B cell (primary cell): ENCODE data around the gene PGLYRP1. TPM values are rescaled to one million over a fixed set of nuclear protein-coding genes. Genes with fewer than 3 reads are reported as not detected.

Experiments used
- ATAC-seq: fragments of 200-7000 bp; cut with Tn5 transposase; one replicate; pipeline ENCODE4 v1.10.0; 2021; ENCODE audit warnings: low read depth, mild to moderate bottlenecking, moderate number of reproducible peaks, moderate library complexity
- CTCF ChIA-PET: fragments of 350-600 bp; sonication (Branson Sonifier 250); formaldehyde crosslinking; loops from one replicate; lab custom pipeline; 2021; ENCODE audit warnings: antibody characterized with exemption, inconsistent platforms; lab: Charles Lee
- POLR2A ChIA-PET: fragments of 350-600 bp; sonication (Branson Sonifier 250); formaldehyde crosslinking; loops from one replicate; lab custom pipeline; 2021; ENCODE audit warnings: antibody characterized with exemption; lab: Charles Lee
- DNase-seq: peaks from one replicate; pipeline ENCODE4 v3.0.0; 2013
- H2AFZ ChIP-seq: 2 replicates; pipeline ENCODE4 v1.6.1; 2012; ENCODE audit warnings: mild to moderate bottlenecking, low read depth, low read length; ENCODE audit not compliant: insufficient read depth, poor library complexity, severe bottlenecking
- H3K27ac ChIP-seq, 2 donors: 1 replicate in 1 of 2; 2 replicates in 1 of 2; pipeline ENCODE4 v1.5.1; 2012 to 2013; ENCODE audit warnings: low read length in 2 of 2, mild to moderate bottlenecking in 2 of 2, moderate library complexity in 1 of 2
- H3K27me3 ChIP-seq, 4 experiments: fragments of 200-600 bp in 1 of 4; sonication (generic) in 1 of 4; replicated peaks in 1 of 4; 1 replicate in 2 of 4; 2 replicates in 2 of 4; pipeline versions ENCODE4 v1.6.1 to v1.7.0; 2013 to 2016; ENCODE audit warnings: low read length in 3 of 4, mild to moderate bottlenecking in 2 of 4, mixed read lengths in 1 of 4, moderate library complexity in 1 of 4; ENCODE audit not compliant: insufficient read depth in 4 of 4, control insufficient read depth in 3 of 4; ENCODE audit errors: control extremely low read depth in 1 of 4
- H3K36me3 ChIP-seq, 2 experiments: replicated peaks in 1 of 2; 1 replicate in 1 of 2; 2 replicates in 1 of 2; pipeline versions ENCODE4 v1.6.1 to v1.7.1; 2013; ENCODE audit warnings: low read length in 1 of 2; ENCODE audit not compliant: insufficient read depth in 2 of 2, control insufficient read depth in 1 of 2; ENCODE audit errors: control extremely low read depth in 1 of 2, extremely low read depth in 1 of 2
- H3K4me1 ChIP-seq, 2 donors: fragments of 200-600 bp in 1 of 2; sonication (generic) in 1 of 2; 1 replicate in 1 of 2; 2 replicates in 1 of 2; pipeline versions ENCODE4 v1.5.1 to v1.6.1; 2013 to 2017; ENCODE audit warnings: low read length in 2 of 2; ENCODE audit not compliant: control insufficient read depth in 2 of 2, insufficient read depth in 2 of 2
- H3K4me2 ChIP-seq: replicated peaks from 2 replicates; pipeline ENCODE3; 2012; ENCODE audit warnings: mild to moderate bottlenecking, low read depth, low read length; ENCODE audit not compliant: poor library complexity, severe bottlenecking
- H3K4me3 ChIP-seq, 5 experiments: fragments of 200-600 bp in 1 of 5; sonication (generic) in 1 of 5; 1 replicate in 3 of 5; 2 replicates in 2 of 5; pipeline versions ENCODE4 v1.5.1 to v1.7.0; 2011 to 2016; ENCODE audit warnings: low read length in 4 of 5, mild to moderate bottlenecking in 4 of 5, low read depth in 2 of 5, control low read depth in 1 of 5, moderate library complexity in 1 of 5; ENCODE audit not compliant: insufficient read depth in 1 of 5; ENCODE audit errors: control extremely low read depth in 1 of 5, extremely low read depth in 1 of 5
- H3K79me2 ChIP-seq: fragments of 200-600 bp; sonication (generic); one replicate; pipeline ENCODE4 v1.6.0; 2016; ENCODE audit warnings: low read length; ENCODE audit not compliant: control insufficient read depth, insufficient read depth
- H3K9ac ChIP-seq: fragments of 200-600 bp; sonication (generic); 2 replicates; pipeline ENCODE4 v1.6.1; 2017; ENCODE audit warnings: mild to moderate bottlenecking, low read length, moderate library complexity
- H3K9me3 ChIP-seq, 3 donors: one replicate each; pipeline versions ENCODE4 v1.6.1 to v1.7.1; 2013; ENCODE audit warnings: low read length in 2 of 3; ENCODE audit not compliant: control insufficient read depth in 2 of 3, insufficient read depth in 1 of 3; ENCODE audit errors: control extremely low read depth in 1 of 3
- H4K20me1 ChIP-seq: 2 replicates; pipeline ENCODE4 v1.6.0; 2012; ENCODE audit warnings: mild to moderate bottlenecking, low read length; ENCODE audit not compliant: insufficient read depth, control insufficient read depth, poor library complexity, severe bottlenecking
- H3K27ac Mint-ChIP-seq: one replicate; pipeline ENCODE4 v1.8.0; 2021; ENCODE audit warnings: mixed read lengths
- H3K27me3 Mint-ChIP-seq: one replicate; pipeline ENCODE4 v1.8.0; 2021; ENCODE audit warnings: mixed read lengths
- H3K4me1 Mint-ChIP-seq: one replicate; pipeline ENCODE4 v1.8.0; 2021; ENCODE audit warnings: mixed read lengths
- H3K4me3 Mint-ChIP-seq: one replicate; pipeline ENCODE4 v1.8.0; 2021; ENCODE audit warnings: mixed read lengths
- H3K9me3 Mint-ChIP-seq: one replicate; pipeline ENCODE4 v1.8.0; 2022; ENCODE audit warnings: mixed read lengths; ENCODE audit not compliant: insufficient read depth
- CTCF ChIP-seq: fragments of 200-600 bp; IDR thresholded peaks from one replicate; pipeline ENCODE4 v1.8.0; 2022; ENCODE audit warnings: antibody characterized with exemption, mild to moderate bottlenecking
- EZH2 ChIP-seq: IDR thresholded peaks from 2 replicates; pipeline ENCODE4 v1.6.1; 2012; ENCODE audit warnings: borderline replicate concordance, low read depth, mild to moderate bottlenecking, moderate library complexity, low read length; ENCODE audit not compliant: insufficient read depth, poor library complexity, severe bottlenecking
- WGBS: methylation state at CpG from one replicate; pipeline ENCODE4 v1.1.5; 2013; ENCODE audit warnings: missing lambda C conversion rate; ENCODE audit not compliant: insufficient coverage; 5-methylcytosine and 5-hydroxymethylcytosine counted together
- intact Hi-C: fragments of 100-400 bp; cut with micrococcal nuclease; formaldehyde crosslinking; loops from one replicate; pipeline ENCODE4 v1.10.0; 2022
- polyA plus RNA-seq: library from polyadenylated mRNA; depleted of rRNA; stranded (reverse); fragments of >200 nt; gene quantifications from 2 replicates; pipeline ENCODE4 v1.2.3, GENCODE V29; 2012
- total RNA-seq, 2 donors: library from RNA; stranded (reverse); fragments of 120-200 nt in 1 of 2; gene quantifications; 1 replicate in 1 of 2; 2 replicates in 1 of 2; pipeline versions ENCODE4 v1.2.3 to v1.2.4, GENCODE V29; 2013 to 2022

Gene PGLYRP1
- total and polyA plus RNA-seq, 2 donors (not counting 1 experiment from before 2014, with no cell fraction given) = not detected

GRCh38 chr19:45985321-45985720, 37.5 kb downstream of the PGLYRP1 start:
- no peaks in the 10 kb centered on the region for H3K36me3 ChIP-seq
- no peak overlapping the region for H3K4me2 ChIP-seq
- H3K4me3 ChIP-seq = no peak overlapping the region
- ATAC-seq (no peak), DNase-seq (no peak)
- 100% methylated on average over 3 of the region's 7 CpGs for WGBS
- no peaks in the 10 kb centered on the region for H4K20me1 ChIP-seq
- intact Hi-C loops = no loop called here
- ChIA-PET CTCF (no interaction called here), POLR2A (no interaction called here)
- TF ChIP-seq CTCF (no peak), EZH2 (no peak)
- Mint-ChIP-seq H3K27me3 (peaks cover 46% of the 10 kb centered on the region), H3K27ac (no peak overlapping the region), H3K9me3 (no peaks in the 10 kb centered on the region), H3K4me3 (no peak overlapping the region), H3K4me1 (no peaks in the 10 kb centered on the region)
- peaks cover 0 to 3% (median 0%) of the 10 kb centered on the region in 3 donors for H3K9me3 ChIP-seq
- H2AFZ ChIP-seq = no peak overlapping the region
- peaks cover 0 to 11% (median 4%) of the 10 kb centered on the region in 4 experiments for H3K27me3 ChIP-seq
- no peaks in the 10 kb centered on the region for H3K79me2 ChIP-seq
- no peaks in the 10 kb centered on the region for H3K4me1 ChIP-seq
- no peak overlapping the region for H3K9ac ChIP-seq
- no peak overlapping the region for H3K27ac ChIP-seq

GRCh38 chr19:45981350-45981749, 41.5 kb downstream of the PGLYRP1 start:
- Histone ChIP-seq H3K27me3 (peaks cover 0 to 12% (median under 1%) of the 10 kb centered on the region in 4 experiments), H3K79me2 (no peaks in the 10 kb centered on the region), H3K36me3 (no peaks in the 10 kb centered on the region), H3K4me2 (no peak overlapping the region), H3K27ac (no peak overlapping the region), H3K4me3 (no peak overlapping the region), H3K4me1 (no peaks in the 10 kb centered on the region), H2AFZ (no peak overlapping the region), H3K9ac (no peak overlapping the region), H4K20me1 (no peaks in the 10 kb centered on the region), H3K9me3 (peaks cover 0 to 5% (median 0%) of the 10 kb centered on the region in 3 donors)
- no peak overlapping the region for H3K27ac Mint-ChIP-seq
- ChIA-PET POLR2A (no interaction called here), CTCF (no interaction called here)
- no peak for ATAC-seq
- no peaks in the 10 kb centered on the region for H3K9me3 Mint-ChIP-seq
- 71% methylated on average over 2 of the region's 2 CpGs for WGBS
- TF ChIP-seq CTCF = no peak
- TF ChIP-seq EZH2 = no peak
- intact Hi-C loops = no loop called here
- H3K27me3 Mint-ChIP-seq = peaks cover 46% of the 10 kb centered on the region
- DNase-seq = no peak
- no peak overlapping the region for H3K4me3 Mint-ChIP-seq
- H3K4me1 Mint-ChIP-seq = no peaks in the 10 kb centered on the region
